PC-9 (cell line): ENCODE results near the gene INTS7. TPM values are rescaled to one million over a fixed set of nuclear protein-coding genes. Genes with fewer than 3 reads are reported as not detected.

ENCODE experiments used
- BruUV-seq: library from RNA; stranded (reverse); fragments of 400-500 nt; replicated peaks from 2 replicates; lab custom pipeline; 2021; lab: Mats Ljungman, UMichigan
- CTCF ChIA-PET: fragments of 300-600 bp; sonication (Branson Sonifier 250); formaldehyde crosslinking; loops from one replicate; lab custom pipeline; 2022; ENCODE audit warnings: antibody characterized with exemption; lab: Charles Lee
- POLR2A ChIA-PET: fragments of 300-600 bp; sonication (Branson Sonifier 250); formaldehyde crosslinking; loops from one replicate; lab custom pipeline; 2022; ENCODE audit warnings: antibody characterized with exemption; ENCODE audit not compliant: unreplicated experiment; lab: Charles Lee
- DNase-seq, 2 experiments: peaks; one replicate each; pipeline versions ENCODE4 v3.0.0 to v3.0.0-alpha.2; 2015 to 2022; ENCODE audit warnings: mixed read lengths in 1 of 2
- H2AFZ ChIP-seq: fragments of 200-600 bp; sonication (generic); 2 replicates; pipeline ENCODE4 v1.8.1; 2017; ENCODE audit warnings: antibody characterized with exemption
- H3F3A ChIP-seq: fragments of 200-600 bp; sonication (generic); 2 replicates; pipeline ENCODE4 v1.8.1; 2017; ENCODE audit warnings: antibody characterized with exemption, mild to moderate bottlenecking, low read depth; ENCODE audit not compliant: insufficient read depth
- H3K27ac ChIP-seq: fragments of 200-600 bp; sonication (generic); 2 replicates; pipeline ENCODE4 v1.6.1; 2016; ENCODE audit warnings: mixed run types
- H3K27me3 ChIP-seq: fragments of 200-600 bp; sonication (generic); 2 replicates; pipeline ENCODE4 v1.6.1; 2016; ENCODE audit warnings: low read depth, mixed run types; ENCODE audit not compliant: insufficient read depth
- H3K36me3 ChIP-seq: fragments of 200-600 bp; sonication (generic); 2 replicates; pipeline ENCODE4 v1.6.1; 2016; ENCODE audit warnings: low read depth, mixed run types
- H3K4me1 ChIP-seq: fragments of 200-600 bp; sonication (generic); replicated peaks from 2 replicates; pipeline ENCODE4 v1.6.1; 2016; ENCODE audit warnings: mixed run types; ENCODE audit not compliant: insufficient read depth
- H3K4me2 ChIP-seq: fragments of 200-600 bp; sonication (generic); 2 replicates; pipeline ENCODE4 v1.6.1; 2017; ENCODE audit warnings: mixed run types
- H3K4me3 ChIP-seq: fragments of 200-600 bp; sonication (generic); 2 replicates; pipeline ENCODE4 v1.6.1; 2016; ENCODE audit warnings: mixed run types
- H3K79me2 ChIP-seq: fragments of 200-600 bp; sonication (generic); 2 replicates; pipeline ENCODE4 v1.6.1; 2017; ENCODE audit warnings: low read depth, mixed run types
- H3K9me2 ChIP-seq: fragments of 200-600 bp; sonication (generic); 2 replicates; pipeline ENCODE4 v1.8.1; 2017; ENCODE audit warnings: mild to moderate bottlenecking; ENCODE audit not compliant: insufficient read depth
- H3K9me3 ChIP-seq: fragments of 200-600 bp; sonication (generic); 2 replicates; pipeline ENCODE4 v1.8.1; 2016; ENCODE audit warnings: low read depth; ENCODE audit not compliant: insufficient read depth
- H4K20me1 ChIP-seq: fragments of 200-600 bp; sonication (generic); 2 replicates; pipeline ENCODE4 v1.8.1; 2017; ENCODE audit not compliant: insufficient read depth
- EZH2 ChIP-seq: fragments of 200-600 bp; sonication (generic); IDR thresholded peaks from 2 replicates; pipeline ENCODE4 v1.8.0; 2017; ENCODE audit warnings: antibody characterized with exemption, low read depth
- intact Hi-C: fragments of 100-400 bp; cut with micrococcal nuclease; formaldehyde crosslinking; loops from one replicate; pipeline ENCODE4 v1.10.0; 2022; ENCODE audit not compliant: unreplicated experiment
- total RNA-seq: library from RNA; stranded (reverse); gene quantifications from 2 replicates; pipeline ENCODE4 v1.2.3, GENCODE V29; 2021
- TF ChIP-seq, protein P1 (sequence below): fragments of 200-600 bp; sonication (generic); conservative IDR thresholded peaks from 2 replicates; pipeline ENCODE4 v1.6.1; 2017; ENCODE audit warnings: mixed run types, antibody characterized with exemption, mild to moderate bottlenecking, moderate library complexity

The INTS7 gene
- total RNA-seq, 1 experiment from 2014 or later = 24.7 TPM

DNA sequence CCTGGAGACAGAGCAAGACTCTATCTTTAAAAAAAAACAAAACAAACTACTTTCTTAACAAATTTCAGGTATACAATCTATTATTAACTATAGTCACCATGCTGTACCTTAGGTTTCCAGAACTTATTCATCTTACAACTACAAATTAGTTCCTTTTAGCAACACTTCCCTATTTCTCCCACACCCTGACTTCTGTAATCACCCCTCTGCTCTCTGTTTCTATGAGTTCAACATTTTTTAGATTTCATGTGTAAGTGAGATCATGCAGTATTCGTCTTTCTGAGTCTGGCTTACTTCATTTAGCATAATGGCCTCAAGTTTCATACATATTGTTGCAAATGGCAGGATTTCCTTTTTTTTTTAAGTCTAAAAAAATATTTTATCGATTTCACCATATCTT is 126.9 kb downstream of the INTS7 start:
- Histone ChIP-seq H3K27ac (no peak overlapping the region), H3K79me2 (no peaks in the 10 kb centered on the region), H3K4me1 (peaks cover 31% of the 10 kb centered on the region), H3F3A (peaks cover 27% of the 10 kb centered on the region), H3K9me3 (no peaks in the 10 kb centered on the region), H3K4me3 (no peak overlapping the region), H3K27me3 (no peaks in the 10 kb centered on the region), H3K9me2 (no peaks in the 10 kb centered on the region), H2AFZ (no peak overlapping the region), H4K20me1 (no peaks in the 10 kb centered on the region), H3K36me3 (no peaks in the 10 kb centered on the region), H3K4me2 (no peak overlapping the region)
- intact Hi-C loops = no loop called here
- CTCF ChIA-PET = no interaction called here
- POLR2A ChIA-PET = no interaction called here
- DNase-seq = no peak
- BruUV-seq = no TSS peak
- no peak for TF ChIP-seq EZH2
- TF ChIP-seq, protein P1, sequence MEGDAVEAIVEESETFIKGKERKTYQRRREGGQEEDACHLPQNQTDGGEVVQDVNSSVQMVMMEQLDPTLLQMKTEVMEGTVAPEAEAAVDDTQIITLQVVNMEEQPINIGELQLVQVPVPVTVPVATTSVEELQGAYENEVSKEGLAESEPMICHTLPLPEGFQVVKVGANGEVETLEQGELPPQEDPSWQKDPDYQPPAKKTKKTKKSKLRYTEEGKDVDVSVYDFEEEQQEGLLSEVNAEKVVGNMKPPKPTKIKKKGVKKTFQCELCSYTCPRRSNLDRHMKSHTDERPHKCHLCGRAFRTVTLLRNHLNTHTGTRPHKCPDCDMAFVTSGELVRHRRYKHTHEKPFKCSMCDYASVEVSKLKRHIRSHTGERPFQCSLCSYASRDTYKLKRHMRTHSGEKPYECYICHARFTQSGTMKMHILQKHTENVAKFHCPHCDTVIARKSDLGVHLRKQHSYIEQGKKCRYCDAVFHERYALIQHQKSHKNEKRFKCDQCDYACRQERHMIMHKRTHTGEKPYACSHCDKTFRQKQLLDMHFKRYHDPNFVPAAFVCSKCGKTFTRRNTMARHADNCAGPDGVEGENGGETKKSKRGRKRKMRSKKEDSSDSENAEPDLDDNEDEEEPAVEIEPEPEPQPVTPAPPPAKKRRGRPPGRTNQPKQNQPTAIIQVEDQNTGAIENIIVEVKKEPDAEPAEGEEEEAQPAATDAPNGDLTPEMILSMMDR = no peak

DNA sequence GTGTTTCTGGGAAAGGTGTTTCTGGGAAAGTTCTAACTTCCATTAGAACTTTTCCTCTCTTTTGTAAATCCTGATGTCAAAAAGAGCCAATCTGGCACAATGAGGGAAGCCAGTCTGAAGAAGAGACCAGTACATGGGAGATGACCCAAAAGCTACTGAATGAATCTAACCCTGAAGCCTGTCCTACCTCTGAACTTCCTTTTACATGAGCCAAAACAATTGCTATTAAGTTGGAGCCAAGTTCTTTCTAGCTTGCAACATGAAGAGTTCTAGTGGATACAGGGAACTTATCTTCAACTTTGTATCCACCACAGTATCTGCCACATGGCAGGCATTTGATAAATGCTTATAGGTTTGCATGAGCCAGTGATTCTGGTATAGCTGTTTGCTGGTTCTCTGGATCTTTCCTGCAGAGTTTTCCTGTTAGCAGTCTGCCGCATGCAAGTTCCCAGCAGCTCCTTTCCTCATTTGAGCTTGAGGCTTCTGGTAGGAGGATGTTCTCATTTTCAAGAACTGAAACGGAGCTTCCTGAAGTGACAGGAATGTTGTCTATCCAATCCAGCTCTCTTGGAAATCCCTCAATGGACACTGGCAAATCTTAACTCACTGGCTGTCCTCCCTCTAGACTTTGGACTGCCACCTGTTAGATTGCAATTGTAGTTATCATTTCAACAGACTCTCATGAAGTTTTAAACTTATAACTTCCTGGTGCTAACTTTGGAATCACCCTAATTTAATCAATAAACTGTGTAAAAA is 131.7 kb downstream of the INTS7 start:
- TF ChIP-seq, protein P1 = no peak
- no peak for TF ChIP-seq EZH2
- H3F3A ChIP-seq = no peaks in the 10 kb centered on the region
- CTCF ChIA-PET = no interaction called here

DNA sequence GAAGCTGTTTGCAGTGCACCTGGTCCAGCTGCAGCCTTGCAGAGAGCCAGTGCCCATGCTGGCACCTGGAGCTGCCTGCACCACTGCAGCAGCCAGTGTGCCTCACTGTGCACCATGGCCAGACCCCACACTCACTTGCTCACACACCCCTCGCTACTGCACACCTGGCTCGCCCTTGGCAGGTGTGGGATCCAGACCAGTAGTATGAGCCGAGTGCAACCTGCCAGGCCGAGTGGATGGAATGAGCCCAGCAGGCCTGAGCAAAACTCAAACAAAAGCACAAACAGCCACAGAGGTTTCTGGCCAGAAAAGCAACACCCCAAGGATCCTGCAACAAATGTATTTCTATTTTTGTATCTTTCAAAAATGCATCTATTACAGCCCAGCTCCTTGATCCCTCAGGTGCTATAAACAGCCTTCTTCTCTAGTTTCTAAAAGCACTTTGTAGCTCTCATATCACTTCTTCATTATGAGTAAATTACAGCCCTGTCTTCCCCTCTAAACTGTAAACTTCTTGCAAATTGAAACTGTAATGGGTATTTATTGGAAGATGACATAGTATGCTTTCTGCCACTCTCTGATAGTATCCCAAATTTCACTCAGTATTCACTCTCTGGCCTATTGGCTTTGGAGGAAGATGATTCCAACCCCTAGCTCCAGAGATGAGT is 132.6 kb downstream of the INTS7 start:
- Histone ChIP-seq H3K4me3 (no peak overlapping the region), H3K9me2 (no peaks in the 10 kb centered on the region), H3F3A (no peaks in the 10 kb centered on the region), H4K20me1 (no peaks in the 10 kb centered on the region), H3K36me3 (no peaks in the 10 kb centered on the region), H3K27me3 (no peaks in the 10 kb centered on the region), H3K4me1 (no peaks in the 10 kb centered on the region), H3K79me2 (no peaks in the 10 kb centered on the region), H2AFZ (no peak overlapping the region), H3K9me3 (no peaks in the 10 kb centered on the region), H3K4me2 (no peak overlapping the region), H3K27ac (no peak overlapping the region)
- DNase-seq = no peak
- BruUV-seq = no TSS peak
- TF ChIP-seq, protein P1 = no peak
- TF ChIP-seq EZH2 = no peak
- ChIA-PET POLR2A (no interaction called here), CTCF (interaction anchor here (0.6 kb wide), 1 partner anchor 28 kb away, joined by 6 read pairs; no protein-coding TSS in a partner anchor)
- intact Hi-C loops = no loop called here

More for the DNA sequence above, 131.7 kb downstream of the INTS7 start:
- Histone ChIP-seq H3K36me3 (no peaks in the 10 kb centered on the region), H3K4me1 (no peaks in the 10 kb centered on the region), H4K20me1 (no peaks in the 10 kb centered on the region), H3K4me2 (no peak overlapping the region), H3K27me3 (no peaks in the 10 kb centered on the region), H2AFZ (no peak overlapping the region), H3K9me2 (no peaks in the 10 kb centered on the region), H3K27ac (no peak overlapping the region), H3K9me3 (no peaks in the 10 kb centered on the region), H3K4me3 (no peak overlapping the region), H3K79me2 (no peaks in the 10 kb centered on the region)
- BruUV-seq = no TSS peak
- DNase-seq = no peak
- POLR2A ChIA-PET = interaction anchor here (0.7 kb wide), 1 partner anchor 10 kb away, joined by 8 read pairs; no protein-coding TSS in a partner anchor
- intact Hi-C loops = no loop called here
